Measurements from ENCODE around the gene CXCL11. TPM values are rescaled to one million over a fixed set of nuclear protein-coding genes. Genes with fewer than 3 reads are reported as not detected.

CXCL11 gene
- total and polyA plus RNA-seq, 10 of the 15 experiments (the other 5 are each of a cell fraction or from before 2014, with no cell fraction given), result 0.04 TPM; not detected in 9

DNA sequence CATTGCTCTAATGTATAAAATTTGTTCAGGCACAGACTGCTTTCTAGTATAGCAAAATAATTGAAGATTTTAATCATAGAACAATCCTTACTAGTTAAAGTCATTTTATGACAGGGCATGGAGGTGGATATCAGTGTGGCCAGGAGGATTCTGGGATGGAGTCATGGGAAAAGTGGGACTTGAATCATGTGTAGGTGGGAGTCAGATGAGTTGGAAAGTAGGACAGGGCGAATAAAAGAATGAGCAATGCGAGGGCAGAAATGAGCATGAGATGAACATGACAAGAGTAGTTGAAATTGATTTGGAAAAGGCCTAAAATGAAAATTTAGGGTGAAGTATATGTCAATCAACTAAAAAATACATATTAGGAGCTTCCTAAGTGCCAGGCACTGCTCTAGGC, 37.9 kb downstream of the CXCL11 start (continued):
- TF ChIP-seq, protein P1, sequence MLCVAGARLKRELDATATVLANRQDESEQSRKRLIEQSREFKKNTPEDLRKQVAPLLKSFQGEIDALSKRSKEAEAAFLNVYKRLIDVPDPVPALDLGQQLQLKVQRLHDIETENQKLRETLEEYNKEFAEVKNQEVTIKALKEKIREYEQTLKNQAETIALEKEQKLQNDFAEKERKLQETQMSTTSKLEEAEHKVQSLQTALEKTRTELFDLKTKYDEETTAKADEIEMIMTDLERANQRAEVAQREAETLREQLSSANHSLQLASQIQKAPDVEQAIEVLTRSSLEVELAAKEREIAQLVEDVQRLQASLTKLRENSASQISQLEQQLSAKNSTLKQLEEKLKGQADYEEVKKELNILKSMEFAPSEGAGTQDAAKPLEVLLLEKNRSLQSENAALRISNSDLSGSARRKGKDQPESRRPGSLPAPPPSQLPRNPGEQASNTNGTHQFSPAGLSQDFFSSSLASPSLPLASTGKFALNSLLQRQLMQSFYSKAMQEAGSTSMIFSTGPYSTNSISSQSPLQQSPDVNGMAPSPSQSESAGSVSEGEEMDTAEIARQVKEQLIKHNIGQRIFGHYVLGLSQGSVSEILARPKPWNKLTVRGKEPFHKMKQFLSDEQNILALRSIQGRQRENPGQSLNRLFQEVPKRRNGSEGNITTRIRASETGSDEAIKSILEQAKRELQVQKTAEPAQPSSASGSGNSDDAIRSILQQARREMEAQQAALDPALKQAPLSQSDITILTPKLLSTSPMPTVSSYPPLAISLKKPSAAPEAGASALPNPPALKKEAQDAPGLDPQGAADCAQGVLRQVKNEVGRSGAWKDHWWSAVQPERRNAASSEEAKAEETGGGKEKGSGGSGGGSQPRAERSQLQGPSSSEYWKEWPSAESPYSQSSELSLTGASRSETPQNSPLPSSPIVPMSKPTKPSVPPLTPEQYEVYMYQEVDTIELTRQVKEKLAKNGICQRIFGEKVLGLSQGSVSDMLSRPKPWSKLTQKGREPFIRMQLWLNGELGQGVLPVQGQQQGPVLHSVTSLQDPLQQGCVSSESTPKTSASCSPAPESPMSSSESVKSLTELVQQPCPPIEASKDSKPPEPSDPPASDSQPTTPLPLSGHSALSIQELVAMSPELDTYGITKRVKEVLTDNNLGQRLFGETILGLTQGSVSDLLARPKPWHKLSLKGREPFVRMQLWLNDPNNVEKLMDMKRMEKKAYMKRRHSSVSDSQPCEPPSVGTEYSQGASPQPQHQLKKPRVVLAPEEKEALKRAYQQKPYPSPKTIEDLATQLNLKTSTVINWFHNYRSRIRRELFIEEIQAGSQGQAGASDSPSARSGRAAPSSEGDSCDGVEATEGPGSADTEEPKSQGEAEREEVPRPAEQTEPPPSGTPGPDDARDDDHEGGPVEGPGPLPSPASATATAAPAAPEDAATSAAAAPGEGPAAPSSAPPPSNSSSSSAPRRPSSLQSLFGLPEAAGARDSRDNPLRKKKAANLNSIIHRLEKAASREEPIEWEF (IDR thresholded peaks at IDR 0.05; ENCODE audit: insufficient replicate concordance, low read depth, low read length), result no peak
- TF ChIP-seq, protein P2, sequence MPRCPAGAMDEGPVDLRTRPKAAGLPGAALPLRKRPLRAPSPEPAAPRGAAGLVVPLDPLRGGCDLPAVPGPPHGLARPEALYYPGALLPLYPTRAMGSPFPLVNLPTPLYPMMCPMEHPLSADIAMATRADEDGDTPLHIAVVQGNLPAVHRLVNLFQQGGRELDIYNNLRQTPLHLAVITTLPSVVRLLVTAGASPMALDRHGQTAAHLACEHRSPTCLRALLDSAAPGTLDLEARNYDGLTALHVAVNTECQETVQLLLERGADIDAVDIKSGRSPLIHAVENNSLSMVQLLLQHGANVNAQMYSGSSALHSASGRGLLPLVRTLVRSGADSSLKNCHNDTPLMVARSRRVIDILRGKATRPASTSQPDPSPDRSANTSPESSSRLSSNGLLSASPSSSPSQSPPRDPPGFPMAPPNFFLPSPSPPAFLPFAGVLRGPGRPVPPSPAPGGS (IDR thresholded peaks at IDR 0.05; ENCODE audit: borderline replicate concordance, insufficient read depth, low read depth, low read length, poor library complexity, severe bottlenecking), result no peak
- TF ChIP-seq MTA3 (IDR thresholded peaks at IDR 0.05; ENCODE audit: borderline replicate concordance, low read length) (no peak), NFXL1 (IDR thresholded peaks at IDR 0.05; ENCODE audit: borderline replicate concordance) (no peak), GATAD2B (conservative IDR thresholded peaks at IDR 0.05; ENCODE audit: low read depth) (no peak), SMAD1 (IDR thresholded peaks at IDR 0.05; ENCODE audit: low read depth, partially characterized antibody) (no peak), SPI1 (IDR thresholded peaks at IDR 0.05; ENCODE audit: borderline replicate concordance, insufficient read depth, low read depth, low read length) (no peak)
- TF ChIP-seq, protein P3, sequence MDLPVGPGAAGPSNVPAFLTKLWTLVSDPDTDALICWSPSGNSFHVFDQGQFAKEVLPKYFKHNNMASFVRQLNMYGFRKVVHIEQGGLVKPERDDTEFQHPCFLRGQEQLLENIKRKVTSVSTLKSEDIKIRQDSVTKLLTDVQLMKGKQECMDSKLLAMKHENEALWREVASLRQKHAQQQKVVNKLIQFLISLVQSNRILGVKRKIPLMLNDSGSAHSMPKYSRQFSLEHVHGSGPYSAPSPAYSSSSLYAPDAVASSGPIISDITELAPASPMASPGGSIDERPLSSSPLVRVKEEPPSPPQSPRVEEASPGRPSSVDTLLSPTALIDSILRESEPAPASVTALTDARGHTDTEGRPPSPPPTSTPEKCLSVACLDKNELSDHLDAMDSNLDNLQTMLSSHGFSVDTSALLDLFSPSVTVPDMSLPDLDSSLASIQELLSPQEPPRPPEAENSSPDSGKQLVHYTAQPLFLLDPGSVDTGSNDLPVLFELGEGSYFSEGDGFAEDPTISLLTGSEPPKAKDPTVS (IDR thresholded peaks at IDR 0.05; ENCODE audit: low read depth, low read length), result no peak
